ENCODE measurements around the gene DDX11. TPM values are rescaled to one million over a fixed set of nuclear protein-coding genes. Genes with fewer than 3 reads are reported as not detected.
A peak's percentile ranks its signal among the peaks of the same experiment; 100 is the strongest.

Gene DDX11
- total RNA-seq, 1 experiment from 2014 or later = 191 TPM

DNA sequence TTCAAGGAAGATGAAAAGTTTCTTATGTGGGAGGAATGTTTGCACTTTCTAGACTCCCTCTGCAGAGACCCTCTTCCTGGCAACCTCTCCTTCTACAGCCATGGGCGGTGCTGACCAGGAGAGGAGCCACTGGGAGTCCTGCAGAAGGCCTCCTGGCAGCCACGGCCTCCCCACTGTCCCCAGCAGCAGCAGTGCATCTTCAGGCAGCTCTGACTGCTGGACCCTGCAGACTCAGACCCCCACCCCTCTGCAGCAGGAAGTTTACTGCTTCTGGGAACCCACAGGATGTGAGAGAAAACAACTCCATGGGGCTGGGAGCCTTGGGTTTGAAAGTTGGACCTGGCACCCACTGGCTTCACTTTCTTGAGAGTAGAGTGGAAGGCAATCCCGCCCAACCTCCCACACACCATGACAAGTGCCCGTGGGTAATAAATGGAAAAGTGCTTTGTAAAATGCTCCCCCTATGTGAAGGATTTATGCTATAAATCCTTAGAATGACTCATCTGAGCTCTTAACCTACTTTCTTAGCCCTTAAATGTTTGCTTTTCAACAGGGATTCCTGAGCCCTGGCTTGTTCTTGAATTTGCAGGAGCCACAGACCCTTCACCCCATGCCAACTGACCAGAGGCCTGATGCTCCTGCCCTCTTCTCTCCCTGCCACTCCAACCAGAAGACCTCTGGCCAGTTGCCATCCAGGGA, 37.5 kb upstream of the DDX11 start:
- H2AFZ ChIP-seq = no peak overlapping the region
- ChIA-PET POLR2A (ENCODE audit: unreplicated experiment) (interaction anchor here (0.6 to 0.7 kb wide), 2 partner anchors 30 to 187 kb away, joined by 3 to 5 read pairs; no protein-coding TSS in a partner anchor), CTCF (no interaction called here)
- no peaks in the 10 kb centered on the region for H3K9me2 ChIP-seq (ENCODE audit: insufficient read depth)
- H3K79me2 ChIP-seq (ENCODE audit: low read depth) = no peaks in the 10 kb centered on the region
- H3K27ac ChIP-seq = peak overlapping the region; percentile 28; the same call in 1 of the 2 replicates
- BruUV-seq (replicated peaks) = no TSS peak
- no peaks in the 10 kb centered on the region for H4K20me1 ChIP-seq (ENCODE audit: insufficient read depth)
- H3K36me3 ChIP-seq (ENCODE audit: low read depth) = no peaks in the 10 kb centered on the region
- H3F3A ChIP-seq (ENCODE audit: insufficient read depth, low read depth) = peaks cover 19% of the 10 kb centered on the region
- peak overlapping the region; percentile 59 for H3K4me2 ChIP-seq
- TF ChIP-seq, protein P1, sequence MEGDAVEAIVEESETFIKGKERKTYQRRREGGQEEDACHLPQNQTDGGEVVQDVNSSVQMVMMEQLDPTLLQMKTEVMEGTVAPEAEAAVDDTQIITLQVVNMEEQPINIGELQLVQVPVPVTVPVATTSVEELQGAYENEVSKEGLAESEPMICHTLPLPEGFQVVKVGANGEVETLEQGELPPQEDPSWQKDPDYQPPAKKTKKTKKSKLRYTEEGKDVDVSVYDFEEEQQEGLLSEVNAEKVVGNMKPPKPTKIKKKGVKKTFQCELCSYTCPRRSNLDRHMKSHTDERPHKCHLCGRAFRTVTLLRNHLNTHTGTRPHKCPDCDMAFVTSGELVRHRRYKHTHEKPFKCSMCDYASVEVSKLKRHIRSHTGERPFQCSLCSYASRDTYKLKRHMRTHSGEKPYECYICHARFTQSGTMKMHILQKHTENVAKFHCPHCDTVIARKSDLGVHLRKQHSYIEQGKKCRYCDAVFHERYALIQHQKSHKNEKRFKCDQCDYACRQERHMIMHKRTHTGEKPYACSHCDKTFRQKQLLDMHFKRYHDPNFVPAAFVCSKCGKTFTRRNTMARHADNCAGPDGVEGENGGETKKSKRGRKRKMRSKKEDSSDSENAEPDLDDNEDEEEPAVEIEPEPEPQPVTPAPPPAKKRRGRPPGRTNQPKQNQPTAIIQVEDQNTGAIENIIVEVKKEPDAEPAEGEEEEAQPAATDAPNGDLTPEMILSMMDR (conservative IDR thresholded peaks at IDR 0.05) = no peak
- no peak for TF ChIP-seq EZH2 (IDR thresholded peaks at IDR 0.05; ENCODE audit: low read depth)
- peaks cover 55% of the 10 kb centered on the region for H3K4me1 ChIP-seq (replicated peaks; ENCODE audit: insufficient read depth)
- H3K27me3 ChIP-seq (ENCODE audit: insufficient read depth, low read depth) = no peaks in the 10 kb centered on the region
- peak; percentile 47 to 86 for DNase-seq
- no peaks in the 10 kb centered on the region for H3K9me3 ChIP-seq (ENCODE audit: insufficient read depth, low read depth)
- no peak overlapping the region for H3K4me3 ChIP-seq
- intact Hi-C loops (cut with micrococcal nuclease; ENCODE audit: unreplicated experiment) = no loop called here

DNA sequence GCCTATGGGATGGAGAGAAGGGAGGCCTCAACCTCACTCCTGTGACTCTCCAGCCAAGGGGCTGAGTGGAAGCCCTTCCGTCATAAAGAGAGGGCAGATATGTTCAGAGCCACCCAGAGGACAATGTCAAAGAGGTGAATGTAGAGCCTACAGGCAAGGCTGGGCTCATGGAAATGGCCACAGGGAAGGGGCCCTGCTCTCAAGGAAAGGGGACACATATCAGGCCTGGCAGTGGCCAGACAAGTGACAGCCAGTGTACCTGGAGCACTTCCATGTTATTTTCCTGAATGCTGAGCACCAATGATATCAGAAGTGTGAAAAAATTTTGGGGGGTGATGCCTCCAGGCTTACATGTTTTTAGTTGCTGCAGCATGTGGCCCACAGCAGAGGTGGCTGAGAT, 36.6 kb upstream of the DDX11 start:
- intact Hi-C loops (cut with micrococcal nuclease; ENCODE audit: unreplicated experiment) = no loop called here
- Histone ChIP-seq H3K27ac (no peak overlapping the region), H3K4me2 (peak overlapping the region; percentile 59), H2AFZ (no peak overlapping the region), H3K79me2 (ENCODE audit: low read depth) (no peaks in the 10 kb centered on the region), H3K27me3 (ENCODE audit: insufficient read depth, low read depth) (no peaks in the 10 kb centered on the region), H3K9me2 (ENCODE audit: insufficient read depth) (no peaks in the 10 kb centered on the region), H3K9me3 (ENCODE audit: insufficient read depth, low read depth) (no peaks in the 10 kb centered on the region), H3F3A (ENCODE audit: insufficient read depth, low read depth) (peaks cover 12% of the 10 kb centered on the region), H3K36me3 (ENCODE audit: low read depth) (no peaks in the 10 kb centered on the region), H3K4me3 (no peak overlapping the region), H3K4me1 (replicated peaks; ENCODE audit: insufficient read depth) (peaks cover 46% of the 10 kb centered on the region), H4K20me1 (ENCODE audit: insufficient read depth) (no peaks in the 10 kb centered on the region)
- no TSS peak for BruUV-seq (replicated peaks)
- CTCF ChIA-PET = interaction anchor here (1.1 kb wide), 1 partner anchor 12 kb away, joined by 7 read pairs; no protein-coding TSS in a partner anchor
- no peak for DNase-seq
- POLR2A ChIA-PET (ENCODE audit: unreplicated experiment) = no interaction called here
- no peak for TF ChIP-seq EZH2 (IDR thresholded peaks at IDR 0.05; ENCODE audit: low read depth)
- TF ChIP-seq, protein P1 (conservative IDR thresholded peaks at IDR 0.05) = no peak

- Histone ChIP-seq H3K9me3 (ENCODE audit: insufficient read depth, low read depth) (no peaks in the 10 kb centered on the region), H3K9me2 (ENCODE audit: insufficient read depth) (no peaks in the 10 kb centered on the region), H3K79me2 (ENCODE audit: low read depth) (no peaks in the 10 kb centered on the region), H3K27ac (no peak overlapping the region), H3K4me3 (no peak overlapping the region), H4K20me1 (ENCODE audit: insufficient read depth) (no peaks in the 10 kb centered on the region), H3K4me2 (no peak overlapping the region), H3K36me3 (ENCODE audit: low read depth) (no peaks in the 10 kb centered on the region), H2AFZ (no peak overlapping the region), H3K4me1 (replicated peaks; ENCODE audit: insufficient read depth) (peaks cover 45% of the 10 kb centered on the region), H3K27me3 (ENCODE audit: insufficient read depth, low read depth) (no peaks in the 10 kb centered on the region), H3F3A (ENCODE audit: insufficient read depth, low read depth) (peaks cover 8% of the 10 kb centered on the region; the same call in 1 of the 2 replicates)
- ChIA-PET POLR2A (ENCODE audit: unreplicated experiment) (no interaction called here), CTCF (interaction anchor here (1.1 kb wide), 1 partner anchor 13 kb away, joined by 7 read pairs; no protein-coding TSS in a partner anchor)
- no peak for DNase-seq
- intact Hi-C loops (cut with micrococcal nuclease; ENCODE audit: unreplicated experiment) = no loop called here
- TF ChIP-seq EZH2 (IDR thresholded peaks at IDR 0.05; ENCODE audit: low read depth) = no peak
- no TSS peak for BruUV-seq (replicated peaks)
These were observed 35.7 kb upstream of the DDX11 start for GRCh38 chr12:31037931-31038330.
